BLaER1 (cell line): ENCODE measurements around the gene RBM33.

Experiments
- H3K27ac ChIP-seq: shearing (Covaris generic); formaldehyde crosslinking; 2 replicates; pipeline ENCODE4 v1.8.1; 2022
- H3K27me3 ChIP-seq: shearing (Covaris generic); formaldehyde crosslinking; 2 replicates; pipeline ENCODE4 v1.8.1; 2022
- H3K36me3 ChIP-seq: shearing (Covaris generic); formaldehyde crosslinking; 2 replicates; pipeline ENCODE4 v1.8.1; 2022
- H3K4me1 ChIP-seq: shearing (Covaris generic); formaldehyde crosslinking; 2 replicates; pipeline ENCODE4 v1.8.1; 2022
- H3K4me2 ChIP-seq: shearing (Covaris generic); formaldehyde crosslinking; 2 replicates; pipeline ENCODE4 v1.8.1; 2022
- H3K4me3 ChIP-seq: shearing (Covaris generic); formaldehyde crosslinking; 2 replicates; pipeline ENCODE4 v1.8.1; 2022
- H3K9ac ChIP-seq: shearing (Covaris generic); formaldehyde crosslinking; 2 replicates; pipeline ENCODE4 v1.8.1; 2022
- H3K9me3 ChIP-seq: shearing (Covaris generic); formaldehyde crosslinking; 2 replicates; pipeline ENCODE4 v1.8.1; 2022
- H4K20me1 ChIP-seq: shearing (Covaris generic); formaldehyde crosslinking; 2 replicates; pipeline ENCODE4 v1.8.1; 2022
- Cebpa-rat ChIP-seq: shearing (Covaris generic); IDR thresholded peaks from 2 replicates; pipeline ENCODE4 v1.8.1; 2022

Gene RBM33

GRCh38 chr7:155670521-155670920 is 26.1 kb downstream of the RBM33 start:
- Histone ChIP-seq H4K20me1 (peaks cover 94% of the 10 kb centered on the region), H3K4me2 (no peak overlapping the region)

GRCh38 chr7:155674556-155674955 is 30.1 kb downstream of the RBM33 start:
- Histone ChIP-seq H4K20me1 (peaks cover 92% of the 10 kb centered on the region), H3K9me3 (no peaks in the 10 kb centered on the region), H3K36me3 (peaks cover 40% of the 10 kb centered on the region), H3K4me3 (no peak overlapping the region), H3K27me3 (no peaks in the 10 kb centered on the region), H3K4me1 (peaks cover 40% of the 10 kb centered on the region), H3K9ac (no peak overlapping the region), H3K27ac (no peak overlapping the region), H3K4me2 (no peak overlapping the region)
- TF ChIP-seq Cebpa-rat: no peak

More at GRCh38 chr7:155670521-155670920, 26.1 kb downstream of the RBM33 start:
- Histone ChIP-seq H3K4me3 (no peak overlapping the region), H3K9me3 (no peaks in the 10 kb centered on the region), H3K9ac (no peak overlapping the region), H3K27ac (no peak overlapping the region), H3K27me3 (no peaks in the 10 kb centered on the region), H3K4me1 (peaks cover 39% of the 10 kb centered on the region), H3K36me3 (peaks cover 48% of the 10 kb centered on the region)
- TF ChIP-seq Cebpa-rat: no peak

- peaks cover 89% of the 10 kb centered on the region for H4K20me1 ChIP-seq
- H3K4me2 ChIP-seq: peak overlapping the region; percentile 80
- no peaks in the 10 kb centered on the region for H3K27me3 ChIP-seq
- H3K9ac ChIP-seq: peak overlapping the region; percentile 23; the same call in 1 of the 2 replicates
- peak overlapping the region; percentile 11; the same call in 1 of the 2 replicates for H3K27ac ChIP-seq
- H3K36me3 ChIP-seq: peaks cover 40% of the 10 kb centered on the region
- no peak overlapping the region for H3K4me3 ChIP-seq
- no peaks in the 10 kb centered on the region for H3K9me3 ChIP-seq
- no peak for TF ChIP-seq Cebpa-rat
- peaks cover 29% of the 10 kb centered on the region for H3K4me1 ChIP-seq
Measured at GRCh38 chr7:155676052-155676451, 31.6 kb downstream of the RBM33 start.

GRCh38 chr7:155677688-155678087 is 33.2 kb downstream of the RBM33 start:
- no peak overlapping the region for H3K27ac ChIP-seq
- no peaks in the 10 kb centered on the region for H3K27me3 ChIP-seq
- peaks cover 86% of the 10 kb centered on the region for H4K20me1 ChIP-seq
- no peak overlapping the region for H3K4me2 ChIP-seq
- H3K4me1 ChIP-seq: peaks cover 29% of the 10 kb centered on the region
- H3K4me3 ChIP-seq: no peak overlapping the region
- TF ChIP-seq Cebpa-rat: no peak
- H3K36me3 ChIP-seq: peaks cover 56% of the 10 kb centered on the region
- H3K9me3 ChIP-seq: no peaks in the 10 kb centered on the region
- no peak overlapping the region for H3K9ac ChIP-seq

GRCh38 chr7:155680124-155680523 is 35.7 kb downstream of the RBM33 start:
- peaks cover 92% of the 10 kb centered on the region for H4K20me1 ChIP-seq

GRCh38 chr7:155680864-155681263 is 36.4 kb downstream of the RBM33 start:
- H3K27me3 ChIP-seq: no peaks in the 10 kb centered on the region
- no peak for TF ChIP-seq Cebpa-rat
- no peak overlapping the region for H3K9ac ChIP-seq
- H3K4me3 ChIP-seq: no peak overlapping the region
- H3K9me3 ChIP-seq: peaks cover 20% of the 10 kb centered on the region
- no peak overlapping the region for H3K4me2 ChIP-seq
- peaks cover 75% of the 10 kb centered on the region for H3K36me3 ChIP-seq
- peaks cover 16% of the 10 kb centered on the region for H3K4me1 ChIP-seq
- H4K20me1 ChIP-seq: peaks cover 92% of the 10 kb centered on the region
- H3K27ac ChIP-seq: no peak overlapping the region

More at GRCh38 chr7:155680124-155680523, 35.7 kb downstream of the RBM33 start:
- Histone ChIP-seq H3K9me3 (peaks cover 12% of the 10 kb centered on the region), H3K27me3 (no peaks in the 10 kb centered on the region), H3K4me2 (no peak overlapping the region), H3K27ac (no peak overlapping the region), H3K36me3 (peaks cover 68% of the 10 kb centered on the region), H3K4me3 (no peak overlapping the region), H3K4me1 (peaks cover 23% of the 10 kb centered on the region), H3K9ac (no peak overlapping the region)
- no peak for TF ChIP-seq Cebpa-rat

GRCh38 chr7:155681663-155682062 is 37.2 kb downstream of the RBM33 start:
- Histone ChIP-seq H3K36me3 (peaks cover 82% of the 10 kb centered on the region), H3K4me2 (no peak overlapping the region), H3K4me1 (peaks cover 8% of the 10 kb centered on the region), H3K4me3 (no peak overlapping the region), H3K9ac (no peak overlapping the region), H3K27ac (no peak overlapping the region), H3K27me3 (no peaks in the 10 kb centered on the region), H4K20me1 (peaks cover 87% of the 10 kb centered on the region), H3K9me3 (peaks cover 27% of the 10 kb centered on the region)
- no peak for TF ChIP-seq Cebpa-rat

- Histone ChIP-seq H3K4me2 (no peak overlapping the region), H4K20me1 (peaks cover 79% of the 10 kb centered on the region), H3K27ac (no peak overlapping the region), H3K9ac (no peak overlapping the region), H3K27me3 (no peaks in the 10 kb centered on the region), H3K4me1 (no peaks in the 10 kb centered on the region; the same call in 1 of the 2 replicates), H3K36me3 (peaks cover 78% of the 10 kb centered on the region), H3K9me3 (peaks cover 27% of the 10 kb centered on the region), H3K4me3 (no peak overlapping the region)
- TF ChIP-seq Cebpa-rat: no peak
Measured at GRCh38 chr7:155682484-155682883, 38.0 kb downstream of the RBM33 start.

- no peak overlapping the region for H3K9ac ChIP-seq
- peaks cover 31% of the 10 kb centered on the region for H3K9me3 ChIP-seq
- H3K4me1 ChIP-seq: no peaks in the 10 kb centered on the region
- no peak overlapping the region for H3K27ac ChIP-seq
- H4K20me1 ChIP-seq: peaks cover 73% of the 10 kb centered on the region
- H3K36me3 ChIP-seq: peaks cover 82% of the 10 kb centered on the region
- no peak for TF ChIP-seq Cebpa-rat
- H3K4me3 ChIP-seq: no peak overlapping the region
- no peak overlapping the region for H3K4me2 ChIP-seq
- H3K27me3 ChIP-seq: no peaks in the 10 kb centered on the region
Measured at GRCh38 chr7:155683098-155683497, 38.6 kb downstream of the RBM33 start.

GRCh38 chr7:155683714-155684113 is 39.3 kb downstream of the RBM33 start:
- H3K4me1 ChIP-seq: no peaks in the 10 kb centered on the region
- H4K20me1 ChIP-seq: peaks cover 67% of the 10 kb centered on the region
- H3K36me3 ChIP-seq: peaks cover 82% of the 10 kb centered on the region

GRCh38 chr7:155684543-155684942 is 40.1 kb downstream of the RBM33 start:
- Histone ChIP-seq H3K4me3 (no peak overlapping the region), H3K27ac (no peak overlapping the region), H4K20me1 (peaks cover 60% of the 10 kb centered on the region), H3K4me2 (no peak overlapping the region), H3K36me3 (peaks cover 76% of the 10 kb centered on the region), H3K4me1 (no peaks in the 10 kb centered on the region), H3K9me3 (peaks cover 31% of the 10 kb centered on the region), H3K27me3 (no peaks in the 10 kb centered on the region), H3K9ac (no peak overlapping the region)
- no peak for TF ChIP-seq Cebpa-rat

More at GRCh38 chr7:155683714-155684113, 39.3 kb downstream of the RBM33 start:
- no peak for TF ChIP-seq Cebpa-rat
- Histone ChIP-seq H3K27me3 (no peaks in the 10 kb centered on the region), H3K9ac (no peak overlapping the region), H3K9me3 (peaks cover 31% of the 10 kb centered on the region), H3K4me2 (no peak overlapping the region), H3K4me3 (no peak overlapping the region), H3K27ac (no peak overlapping the region)
